Measurements from ENCODE around the gene REXO2. TPM values are rescaled to one million over a fixed set of nuclear protein-coding genes. Genes with fewer than 3 reads are reported as not detected.

Gene REXO2
- total and polyA plus RNA-seq, 8 donors, result 72.1 to 101 (median 86.0) TPM

DNA sequence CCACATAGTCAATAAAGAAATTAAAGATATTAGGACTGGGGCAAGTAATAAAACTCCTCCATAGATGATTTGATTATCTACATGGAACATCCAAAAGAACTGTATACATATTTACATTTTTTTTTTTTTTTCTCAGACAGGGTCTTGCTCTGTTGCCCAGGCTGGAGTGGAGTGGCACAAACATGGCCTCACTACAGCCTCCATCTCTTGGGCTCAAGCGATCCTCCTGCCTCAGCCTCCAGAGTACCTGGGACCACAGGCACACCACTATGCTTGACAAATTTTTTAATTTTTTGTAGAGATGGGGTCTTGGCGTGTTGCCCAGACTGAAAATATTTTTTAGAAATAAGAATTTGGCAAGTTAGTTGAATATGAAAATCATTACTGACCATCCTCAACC, 24.7 kb downstream of the REXO2 start:
- Histone ChIP-seq H3K27ac (no peak overlapping the region), H3K27me3 (no peaks in the 10 kb centered on the region), H3K4me3 (no peak overlapping the region), H3K4me1 (no peaks in the 10 kb centered on the region), H3K36me3 (no peaks in the 10 kb centered on the region), H3K9me3 (no peaks in the 10 kb centered on the region)
- DNase-seq, result no peak
- no peak for ATAC-seq
- intact Hi-C loops (cut with DNase I), result no loop called here
- TF ChIP-seq, protein P1, sequence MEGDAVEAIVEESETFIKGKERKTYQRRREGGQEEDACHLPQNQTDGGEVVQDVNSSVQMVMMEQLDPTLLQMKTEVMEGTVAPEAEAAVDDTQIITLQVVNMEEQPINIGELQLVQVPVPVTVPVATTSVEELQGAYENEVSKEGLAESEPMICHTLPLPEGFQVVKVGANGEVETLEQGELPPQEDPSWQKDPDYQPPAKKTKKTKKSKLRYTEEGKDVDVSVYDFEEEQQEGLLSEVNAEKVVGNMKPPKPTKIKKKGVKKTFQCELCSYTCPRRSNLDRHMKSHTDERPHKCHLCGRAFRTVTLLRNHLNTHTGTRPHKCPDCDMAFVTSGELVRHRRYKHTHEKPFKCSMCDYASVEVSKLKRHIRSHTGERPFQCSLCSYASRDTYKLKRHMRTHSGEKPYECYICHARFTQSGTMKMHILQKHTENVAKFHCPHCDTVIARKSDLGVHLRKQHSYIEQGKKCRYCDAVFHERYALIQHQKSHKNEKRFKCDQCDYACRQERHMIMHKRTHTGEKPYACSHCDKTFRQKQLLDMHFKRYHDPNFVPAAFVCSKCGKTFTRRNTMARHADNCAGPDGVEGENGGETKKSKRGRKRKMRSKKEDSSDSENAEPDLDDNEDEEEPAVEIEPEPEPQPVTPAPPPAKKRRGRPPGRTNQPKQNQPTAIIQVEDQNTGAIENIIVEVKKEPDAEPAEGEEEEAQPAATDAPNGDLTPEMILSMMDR (IDR thresholded peaks at IDR 0.05), result no peak

DNA sequence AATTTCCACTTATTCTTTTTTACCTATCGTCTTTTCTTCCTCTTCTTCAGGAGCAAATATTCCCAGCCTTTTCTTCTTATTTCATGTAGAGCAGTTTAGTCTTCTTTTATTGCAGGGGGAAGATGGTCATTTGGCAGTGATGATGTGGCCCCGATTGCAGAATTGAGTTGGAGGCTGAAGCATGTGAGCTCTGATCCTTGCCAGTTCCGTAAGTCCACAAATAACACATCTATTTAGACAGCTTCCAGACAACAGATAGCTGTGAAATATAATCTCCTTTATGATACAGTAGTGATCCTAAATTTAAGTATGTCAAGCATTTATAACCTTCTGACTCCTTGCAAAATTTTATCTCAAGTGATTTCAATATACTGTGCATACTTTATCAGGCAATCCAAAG, 27.5 kb downstream of the REXO2 start:
- no peaks in the 10 kb centered on the region for H3K27me3 ChIP-seq
- H3K4me1 ChIP-seq, result no peaks in the 10 kb centered on the region
- TF ChIP-seq, protein P1 (IDR thresholded peaks at IDR 0.05), result no peak
- H3K36me3 ChIP-seq, result no peaks in the 10 kb centered on the region
- no peak overlapping the region for H3K27ac ChIP-seq
- DNase-seq (no peak), ATAC-seq (no peak)
- no peak overlapping the region for H3K4me3 ChIP-seq
- intact Hi-C loops (cut with DNase I), result no loop called here
- H3K9me3 ChIP-seq, result no peaks in the 10 kb centered on the region

DNA sequence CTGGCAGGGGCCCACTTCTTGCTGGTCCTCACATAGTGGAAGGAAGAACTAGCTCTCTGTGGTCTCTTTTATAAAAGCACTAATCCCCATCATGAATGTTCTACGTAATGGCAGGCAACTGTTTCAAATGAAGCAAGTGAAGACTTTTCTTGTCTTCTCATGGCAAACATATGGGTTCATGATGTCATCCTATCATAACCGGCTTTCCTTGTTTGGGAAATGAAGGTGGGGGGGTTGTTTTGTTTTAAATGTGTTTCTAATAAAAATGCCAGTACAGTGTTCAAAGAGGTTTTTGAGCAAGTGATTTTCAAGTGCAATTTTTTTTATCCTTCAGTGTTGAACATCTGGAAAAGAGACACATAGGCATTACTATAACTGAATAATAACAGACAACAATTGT, 33.4 kb downstream of the REXO2 start:
- DNase-seq (no peak), ATAC-seq (no peak)
- H3K27ac ChIP-seq, result no peak overlapping the region
- H3K36me3 ChIP-seq, result no peaks in the 10 kb centered on the region
- H3K9me3 ChIP-seq, result no peaks in the 10 kb centered on the region
- TF ChIP-seq, protein P1 (IDR thresholded peaks at IDR 0.05), result no peak
- intact Hi-C loops (cut with DNase I), result no loop called here
- no peaks in the 10 kb centered on the region for H3K27me3 ChIP-seq
- no peak overlapping the region for H3K4me3 ChIP-seq
- no peaks in the 10 kb centered on the region for H3K4me1 ChIP-seq

DNA sequence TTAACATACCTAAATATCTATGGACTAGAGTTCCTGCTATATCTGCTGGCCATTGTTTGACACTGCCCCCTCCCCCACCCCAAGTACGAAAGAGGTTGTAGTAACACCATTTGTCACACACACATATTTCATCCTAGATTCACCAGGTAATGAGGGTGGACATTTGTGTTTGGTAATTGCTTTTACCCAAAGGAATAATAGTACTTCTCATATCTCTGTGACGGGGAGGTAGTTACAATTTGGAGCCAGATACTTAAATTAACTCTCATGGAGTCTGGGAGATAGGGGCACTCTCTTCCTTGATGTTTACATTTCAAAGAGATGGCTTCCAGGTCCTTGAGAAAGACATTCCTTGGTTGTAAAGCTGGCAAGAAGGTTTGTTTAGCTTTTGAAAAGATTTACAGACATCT, 38.7 kb downstream of the REXO2 start:
- Histone ChIP-seq H3K4me3 (no peak overlapping the region), H3K27me3 (no peaks in the 10 kb centered on the region), H3K36me3 (no peaks in the 10 kb centered on the region), H3K27ac (no peak overlapping the region), H3K4me1 (no peaks in the 10 kb centered on the region), H3K9me3 (no peaks in the 10 kb centered on the region)
- TF ChIP-seq, protein P1 (IDR thresholded peaks at IDR 0.05), result no peak
- ATAC-seq (no peak), DNase-seq (no peak)
- intact Hi-C loops (cut with DNase I), result no loop called here

DNA sequence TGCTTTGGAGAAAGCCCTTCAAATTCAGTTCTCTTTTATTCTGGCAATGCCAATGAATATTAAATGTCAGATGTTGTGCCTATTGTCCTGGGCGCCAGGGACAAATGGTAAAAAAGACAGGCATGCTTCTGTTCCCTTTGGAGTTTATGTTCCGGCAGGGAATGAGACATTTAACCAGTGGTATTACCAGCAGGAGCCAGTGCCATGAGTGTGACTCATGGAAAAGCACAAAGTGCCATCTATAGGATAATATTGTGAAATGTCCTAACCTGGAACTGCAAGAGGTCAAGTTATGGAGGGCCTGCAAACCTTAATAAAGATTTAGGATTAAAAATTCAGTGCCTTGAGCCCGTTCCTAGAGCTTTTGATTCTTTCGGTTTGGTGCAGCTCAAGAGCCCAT, 39.5 kb downstream of the REXO2 start:
- TF ChIP-seq, protein P1 (IDR thresholded peaks at IDR 0.05), result no peak
- no peak overlapping the region for H3K27ac ChIP-seq
- H3K36me3 ChIP-seq, result no peaks in the 10 kb centered on the region
- no peaks in the 10 kb centered on the region for H3K4me1 ChIP-seq
- H3K27me3 ChIP-seq, result no peaks in the 10 kb centered on the region
- H3K9me3 ChIP-seq, result no peaks in the 10 kb centered on the region
- no peak overlapping the region for H3K4me3 ChIP-seq
- DNase-seq (no peak), ATAC-seq (no peak)
- intact Hi-C loops (cut with DNase I), result no loop called here

Data from left lung (tissue), 10 donors.